WTC11 (cell line): ENCODE data around the gene RFNG. TPM values are rescaled to one million over a fixed set of nuclear protein-coding genes. Genes with fewer than 3 reads are reported as not detected.

ENCODE experiments used
- ATAC-seq: fragments of 200-7000 bp; cut with Tn5 transposase; 2 replicates; pipeline ENCODE4 v1.10.0; 2021; ENCODE audit warnings: mild to moderate bottlenecking, moderate library complexity
- CTCF ChIA-PET: fragments of 300-600 bp; sonication (Branson Sonifier 250); formaldehyde crosslinking; loops from one replicate; lab custom pipeline; 2021; ENCODE audit warnings: antibody characterized with exemption; lab: Charles Lee
- POLR2A ChIA-PET: fragments of 350-600 bp; sonication (Branson Sonifier 250); formaldehyde crosslinking; loops from one replicate; lab custom pipeline; 2021; ENCODE audit warnings: antibody characterized with exemption; lab: Charles Lee
- DNase-seq: peaks from one replicate; pipeline ENCODE4 v3.0.0; 2021; ENCODE audit warnings: low spot score
- H3K27ac Mint-ChIP-seq: 2 replicates; pipeline ENCODE4 v1.8.0; 2021; ENCODE audit warnings: mixed read lengths
- H3K27me3 Mint-ChIP-seq: 2 replicates; pipeline ENCODE4 v1.8.0; 2021; ENCODE audit warnings: low read depth, mild to moderate bottlenecking, moderate library complexity, mixed read lengths
- H3K36me3 Mint-ChIP-seq: 2 replicates; pipeline ENCODE4 v1.8.0; 2021; ENCODE audit warnings: mixed read lengths
- H3K4me1 Mint-ChIP-seq: 2 replicates; pipeline ENCODE4 v1.8.0; 2022; ENCODE audit warnings: mixed read lengths
- H3K4me3 Mint-ChIP-seq: 2 replicates; pipeline ENCODE4 v1.8.0; 2021; ENCODE audit warnings: mild to moderate bottlenecking, moderate library complexity, mixed read lengths
- H3K9me3 Mint-ChIP-seq: 2 replicates; pipeline ENCODE4 v1.8.0; 2021; ENCODE audit warnings: mixed read lengths
- CDX4 ChIP-seq: fragments of 250-450 bp; sonication (Bioruptor Pico); IDR thresholded peaks from 2 replicates; pipeline ENCODE4 v1.9.0; 2021; ENCODE audit warnings: moderate library complexity, mild to moderate bottlenecking, inconsistent platforms, borderline replicate concordance
- CREB1 ChIP-seq: sonication (generic); formaldehyde crosslinking; IDR thresholded peaks from 2 replicates; pipeline ENCODE4 v1.8.0; 2023; ENCODE audit warnings: mild to moderate bottlenecking, missing genetic modification reagents
- ELF4 ChIP-seq: sonication (generic); formaldehyde crosslinking; IDR thresholded peaks from 2 replicates; pipeline ENCODE4 v1.8.1; 2022; ENCODE audit warnings: low read depth, mild to moderate bottlenecking, moderate library complexity, missing genetic modification reagents
- ETV6 ChIP-seq: sonication (generic); formaldehyde crosslinking; IDR thresholded peaks from 2 replicates; pipeline ENCODE4 v1.8.1; 2022; ENCODE audit warnings: mild to moderate bottlenecking, missing genetic modification reagents
- GABPB1 ChIP-seq: sonication (generic); formaldehyde crosslinking; IDR thresholded peaks from 2 replicates; pipeline ENCODE4 v1.8.1; 2023; ENCODE audit warnings: mild to moderate bottlenecking, missing genetic modification reagents
- IRF2 ChIP-seq: sonication (generic); formaldehyde crosslinking; IDR thresholded peaks from 2 replicates; pipeline ENCODE4 v1.8.0; 2022; ENCODE audit warnings: low read depth, missing genetic modification reagents, borderline replicate concordance
- NFE2L1 ChIP-seq: sonication (generic); formaldehyde crosslinking; IDR thresholded peaks from 2 replicates; pipeline ENCODE4 v1.8.1; 2023; ENCODE audit warnings: missing genetic modification reagents
- NR1H2 ChIP-seq: sonication (generic); formaldehyde crosslinking; IDR thresholded peaks from 2 replicates; pipeline ENCODE4 v1.9.0; 2021; ENCODE audit warnings: mild to moderate bottlenecking, moderate library complexity, missing genetic modification reagents
- SMAD4 ChIP-seq: sonication (generic); formaldehyde crosslinking; IDR thresholded peaks from 2 replicates; pipeline ENCODE4 v1.8.0; 2022; ENCODE audit warnings: mild to moderate bottlenecking, missing genetic modification reagents
- SOX15 ChIP-seq: fragments of 250-450 bp; sonication (Bioruptor Pico); IDR thresholded peaks from 2 replicates; pipeline ENCODE4 v1.9.0; 2021; ENCODE audit warnings: mild to moderate bottlenecking
- SP1 ChIP-seq: sonication (generic); formaldehyde crosslinking; conservative IDR thresholded peaks from 2 replicates; pipeline ENCODE4 v1.8.1; 2022; ENCODE audit warnings: missing genetic modification reagents
- USF2 ChIP-seq: sonication (generic); formaldehyde crosslinking; IDR thresholded peaks from 2 replicates; pipeline ENCODE4 v1.8.1; 2023; ENCODE audit warnings: mild to moderate bottlenecking, missing genetic modification reagents, moderate library complexity
- ZNF219 ChIP-seq: sonication (generic); formaldehyde crosslinking; IDR thresholded peaks from 2 replicates; pipeline ENCODE4 v1.8.0; 2023; ENCODE audit warnings: missing genetic modification reagents, mild to moderate bottlenecking, borderline replicate concordance
- ZNF416 ChIP-seq: fragments of 250-450 bp; sonication (Bioruptor Pico); IDR thresholded peaks from 2 replicates; pipeline ENCODE4 v1.9.0; 2021; ENCODE audit warnings: mild to moderate bottlenecking, inconsistent platforms
- ZNF512 ChIP-seq: sonication (generic); formaldehyde crosslinking; IDR thresholded peaks from 2 replicates; pipeline ENCODE4 v1.8.1; 2022; ENCODE audit warnings: missing genetic modification reagents, borderline replicate concordance
- total RNA-seq: library from RNA; stranded (reverse); gene quantifications from 3 replicates; pipeline ENCODE4 v1.2.3, GENCODE V29; 2021
- TF ChIP-seq, protein P1 (sequence below): sonication (generic); formaldehyde crosslinking; IDR thresholded peaks from 2 replicates; pipeline ENCODE4 v1.8.1; 2023; ENCODE audit warnings: mild to moderate bottlenecking, missing genetic modification reagents
- TF ChIP-seq, protein P2 (sequence below): sonication (generic); formaldehyde crosslinking; IDR thresholded peaks from 2 replicates; pipeline ENCODE4 v1.8.0; 2022; ENCODE audit warnings: mild to moderate bottlenecking, missing genetic modification reagents
- TF ChIP-seq, protein P3 (sequence below): sonication (generic); formaldehyde crosslinking; IDR thresholded peaks from 2 replicates; pipeline ENCODE4 v1.8.0; 2023; ENCODE audit warnings: mild to moderate bottlenecking, missing genetic modification reagents

The RFNG gene
- total RNA-seq, 1 experiment from 2014 or later = 41.6 TPM

DNA sequence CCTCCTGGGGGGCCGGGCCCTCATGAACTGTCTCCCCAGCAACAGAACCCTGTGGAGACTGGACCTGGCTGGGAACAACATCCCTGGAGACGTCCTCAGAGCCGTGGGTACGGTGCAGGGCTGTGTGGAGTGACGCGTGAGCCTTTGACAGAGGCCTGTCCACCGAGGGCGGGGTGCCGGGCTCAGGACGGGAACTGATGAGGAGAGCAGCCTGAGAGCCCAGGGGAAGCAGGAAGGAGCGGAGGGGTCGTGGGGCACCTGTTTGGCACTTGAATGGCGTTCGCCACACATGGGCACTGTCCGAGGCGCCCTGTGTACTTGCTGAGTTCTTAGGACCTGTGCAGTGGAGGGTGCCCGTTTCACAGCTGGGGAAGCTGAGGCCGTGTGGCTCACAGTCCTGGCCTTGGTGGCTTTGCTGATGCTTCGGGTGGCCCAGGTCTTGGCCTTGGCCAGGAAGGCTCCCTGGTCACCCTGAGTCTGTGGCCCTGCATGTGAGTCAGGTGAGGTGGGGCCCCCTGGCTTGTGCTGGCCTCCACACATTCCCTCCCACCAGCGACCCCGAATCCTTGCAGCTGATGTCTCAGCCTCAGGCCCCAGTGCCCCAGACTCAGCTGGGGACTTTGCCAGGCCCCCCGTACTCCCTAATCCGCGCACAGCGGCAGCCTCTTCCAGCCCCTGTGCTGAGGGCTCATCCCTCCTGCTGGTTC, 26.1 kb downstream of the RFNG start:
- ChIA-PET POLR2A (interaction anchor here (1.4 kb wide), 1 partner anchor 12 kb away, joined by 4 read pairs; the partner anchor contains the start of gene DCXR), CTCF (interaction anchor here (1.9 kb wide), 1 partner anchor 12 kb away, joined by 4 read pairs; the partner anchor contains the start of gene DCXR)
- TF ChIP-seq IRF2 (CRISPR knock-in tag) (no peak), NR1H2 (no peak), SP1 (no peak), ZNF512 (CRISPR knock-in tag) (no peak), USF2 (no peak), ELF4 (CRISPR knock-in tag) (no peak), CDX4 (CRISPR knock-in tag) (no peak), SMAD4 (CRISPR knock-in tag) (no peak), ZNF416 (CRISPR knock-in tag) (no peak), NFE2L1 (no peak), CREB1 (CRISPR knock-in tag) (no peak)
- TF ChIP-seq, protein P1, sequence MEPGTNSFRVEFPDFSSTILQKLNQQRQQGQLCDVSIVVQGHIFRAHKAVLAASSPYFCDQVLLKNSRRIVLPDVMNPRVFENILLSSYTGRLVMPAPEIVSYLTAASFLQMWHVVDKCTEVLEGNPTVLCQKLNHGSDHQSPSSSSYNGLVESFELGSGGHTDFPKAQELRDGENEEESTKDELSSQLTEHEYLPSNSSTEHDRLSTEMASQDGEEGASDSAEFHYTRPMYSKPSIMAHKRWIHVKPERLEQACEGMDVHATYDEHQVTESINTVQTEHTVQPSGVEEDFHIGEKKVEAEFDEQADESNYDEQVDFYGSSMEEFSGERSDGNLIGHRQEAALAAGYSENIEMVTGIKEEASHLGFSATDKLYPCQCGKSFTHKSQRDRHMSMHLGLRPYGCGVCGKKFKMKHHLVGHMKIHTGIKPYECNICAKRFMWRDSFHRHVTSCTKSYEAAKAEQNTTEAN (CRISPR knock-in tag) = no peak
- Mint-ChIP-seq H3K4me3 (no peak overlapping the region), H3K4me1 (peaks cover 13% of the 10 kb centered on the region), H3K9me3 (no peaks in the 10 kb centered on the region), H3K36me3 (no peaks in the 10 kb centered on the region), H3K27ac (no peak overlapping the region), H3K27me3 (no peaks in the 10 kb centered on the region; the same call in 1 of the 2 replicates)
- no peak for DNase-seq
- no peak for ATAC-seq

- Mint-ChIP-seq H3K27me3 (no peaks in the 10 kb centered on the region; the same call in 1 of the 2 replicates), H3K27ac (no peak overlapping the region), H3K4me1 (peaks cover 13% of the 10 kb centered on the region), H3K36me3 (no peaks in the 10 kb centered on the region)
- ChIA-PET POLR2A (interaction anchor here (2.6 to 2.7 kb wide), 2 partner anchors 13 to 101 kb away, joined by 6 to 9 read pairs; partner anchors contain the start of gene DCXR), CTCF (interaction anchor here (0.9 to 1.9 kb wide), 3 partner anchors 13 to 101 kb away, joined by 3 to 4 read pairs (median 3); partner anchors contain the start of gene DCXR)
- no peak for TF ChIP-seq ZNF219 (CRISPR knock-in tag)
- no peak for TF ChIP-seq SMAD4 (CRISPR knock-in tag)
- TF ChIP-seq, protein P2, sequence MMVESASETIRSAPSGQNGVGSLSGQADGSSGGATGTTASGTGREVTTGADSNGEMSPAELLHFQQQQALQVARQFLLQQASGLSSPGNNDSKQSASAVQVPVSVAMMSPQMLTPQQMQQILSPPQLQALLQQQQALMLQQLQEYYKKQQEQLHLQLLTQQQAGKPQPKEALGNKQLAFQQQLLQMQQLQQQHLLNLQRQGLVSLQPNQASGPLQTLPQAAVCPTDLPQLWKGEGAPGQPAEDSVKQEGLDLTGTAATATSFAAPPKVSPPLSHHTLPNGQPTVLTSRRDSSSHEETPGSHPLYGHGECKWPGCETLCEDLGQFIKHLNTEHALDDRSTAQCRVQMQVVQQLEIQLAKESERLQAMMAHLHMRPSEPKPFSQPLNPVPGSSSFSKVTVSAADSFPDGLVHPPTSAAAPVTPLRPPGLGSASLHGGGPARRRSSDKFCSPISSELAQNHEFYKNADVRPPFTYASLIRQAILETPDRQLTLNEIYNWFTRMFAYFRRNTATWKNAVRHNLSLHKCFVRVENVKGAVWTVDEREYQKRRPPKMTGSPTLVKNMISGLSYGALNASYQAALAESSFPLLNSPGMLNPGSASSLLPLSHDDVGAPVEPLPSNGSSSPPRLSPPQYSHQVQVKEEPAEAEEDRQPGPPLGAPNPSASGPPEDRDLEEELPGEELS (CRISPR knock-in tag) = no peak
- TF ChIP-seq, protein P3, sequence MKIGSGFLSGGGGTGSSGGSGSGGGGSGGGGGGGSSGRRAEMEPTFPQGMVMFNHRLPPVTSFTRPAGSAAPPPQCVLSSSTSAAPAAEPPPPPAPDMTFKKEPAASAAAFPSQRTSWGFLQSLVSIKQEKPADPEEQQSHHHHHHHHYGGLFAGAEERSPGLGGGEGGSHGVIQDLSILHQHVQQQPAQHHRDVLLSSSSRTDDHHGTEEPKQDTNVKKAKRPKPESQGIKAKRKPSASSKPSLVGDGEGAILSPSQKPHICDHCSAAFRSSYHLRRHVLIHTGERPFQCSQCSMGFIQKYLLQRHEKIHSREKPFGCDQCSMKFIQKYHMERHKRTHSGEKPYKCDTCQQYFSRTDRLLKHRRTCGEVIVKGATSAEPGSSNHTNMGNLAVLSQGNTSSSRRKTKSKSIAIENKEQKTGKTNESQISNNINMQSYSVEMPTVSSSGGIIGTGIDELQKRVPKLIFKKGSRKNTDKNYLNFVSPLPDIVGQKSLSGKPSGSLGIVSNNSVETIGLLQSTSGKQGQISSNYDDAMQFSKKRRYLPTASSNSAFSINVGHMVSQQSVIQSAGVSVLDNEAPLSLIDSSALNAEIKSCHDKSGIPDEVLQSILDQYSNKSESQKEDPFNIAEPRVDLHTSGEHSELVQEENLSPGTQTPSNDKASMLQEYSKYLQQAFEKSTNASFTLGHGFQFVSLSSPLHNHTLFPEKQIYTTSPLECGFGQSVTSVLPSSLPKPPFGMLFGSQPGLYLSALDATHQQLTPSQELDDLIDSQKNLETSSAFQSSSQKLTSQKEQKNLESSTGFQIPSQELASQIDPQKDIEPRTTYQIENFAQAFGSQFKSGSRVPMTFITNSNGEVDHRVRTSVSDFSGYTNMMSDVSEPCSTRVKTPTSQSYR (CRISPR knock-in tag) = no peak
- TF ChIP-seq ETV6 (CRISPR knock-in tag) = no peak
- no peak for TF ChIP-seq NR1H2
- TF ChIP-seq SOX15 (CRISPR knock-in tag) = no peak
- TF ChIP-seq GABPB1 (CRISPR knock-in tag) = no peak
- TF ChIP-seq, all 79 proteins: peak for 0
- no peak for DNase-seq
- no peak for ATAC-seq
- Mint-ChIP-seq H3K9me3 (no peaks in the 10 kb centered on the region), H3K4me3 (no peak overlapping the region)
Observed at GRCh38 chr17:82024859-82025258, 26.8 kb downstream of the RFNG start.
